ENCODE measurements around the gene PTPRN2. TPM values are rescaled to one million over a fixed set of nuclear protein-coding genes. Genes with fewer than 3 reads are reported as not detected.
"Not testable (repeated sequence)": the region's sequence is repeated elsewhere in the genome, so short reads cannot be mapped to it uniquely, and the experiment has no call there.

The PTPRN2 gene
- total RNA-seq, 1 donor from 2014 or later: 32.2 TPM

DNA sequence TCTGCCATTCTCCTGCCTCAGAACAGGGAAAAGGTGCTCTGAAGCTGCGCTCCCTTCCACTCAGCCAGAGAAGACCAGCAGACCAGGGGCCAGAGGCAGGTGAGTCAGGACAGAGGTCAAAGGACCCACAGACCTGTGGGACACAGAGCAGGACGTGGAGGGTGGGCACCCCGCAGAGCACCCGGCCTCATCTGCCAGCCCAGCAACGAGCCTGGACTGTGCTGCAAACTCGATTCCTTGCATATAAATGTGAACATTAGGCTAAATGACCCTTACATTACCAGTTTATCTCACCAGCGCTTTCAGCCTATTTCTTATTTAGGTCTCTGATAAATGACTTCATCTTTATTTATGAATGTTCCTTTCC is 50.1 kb downstream of the PTPRN2 start:
- Mint-ChIP-seq H3K9me3 (no peaks in the 10 kb centered on the region), H3K4me1 (peaks cover 10% of the 10 kb centered on the region), H3K27ac (ENCODE audit: unreplicated experiment) (no peak overlapping the region), H3K36me3 (ENCODE audit: low read depth) (no peaks in the 10 kb centered on the region), H3K27me3 (ENCODE audit: low read depth) (no peaks in the 10 kb centered on the region), H3K4me3 (no peak overlapping the region)
- TF ChIP-seq CTCF (conservative IDR thresholded peaks at IDR 0.05): no peak
- no peak for DNase-seq (ENCODE audit: low read depth, low spot score)

GRCh38 chr7:158536871-158537515 is 50.6 kb downstream of the PTPRN2 start:
- H3K4me3 Mint-ChIP-seq: no peak overlapping the region
- no peaks in the 10 kb centered on the region for H3K9me3 Mint-ChIP-seq
- peak overlapping the region; percentile 47 for H3K27ac Mint-ChIP-seq (ENCODE audit: unreplicated experiment)
- H3K4me1 Mint-ChIP-seq: peaks cover 10% of the 10 kb centered on the region
- TF ChIP-seq CTCF (conservative IDR thresholded peaks at IDR 0.05): no peak
- no peaks in the 10 kb centered on the region for H3K36me3 Mint-ChIP-seq (ENCODE audit: low read depth)
- DNase-seq (ENCODE audit: low read depth, low spot score): no peak
- no peaks in the 10 kb centered on the region for H3K27me3 Mint-ChIP-seq (ENCODE audit: low read depth)

DNA sequence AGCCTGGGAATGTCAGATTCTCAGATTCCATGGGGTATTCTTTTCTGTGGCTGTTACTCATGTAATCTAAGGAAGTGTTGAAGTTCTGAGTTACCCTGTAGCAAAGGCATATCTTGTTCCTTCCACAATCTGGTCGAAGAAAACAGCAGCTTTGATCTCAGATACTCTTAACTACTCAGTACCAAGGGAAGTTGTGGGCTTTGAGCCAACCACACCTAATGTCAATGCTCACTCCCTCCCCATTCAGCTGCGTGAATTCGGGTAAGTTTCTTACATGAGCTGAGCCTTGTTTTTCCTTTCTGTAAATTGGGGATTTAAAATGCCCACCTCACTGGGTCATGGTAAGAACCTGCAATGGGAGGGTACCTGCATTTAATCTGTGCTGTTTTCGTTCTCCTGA is 52.5 kb downstream of the PTPRN2 start:
- Mint-ChIP-seq H3K27me3 (ENCODE audit: low read depth) (no peaks in the 10 kb centered on the region), H3K9me3 (no peaks in the 10 kb centered on the region), H3K4me3 (no peak overlapping the region), H3K4me1 (peaks cover 4% of the 10 kb centered on the region), H3K36me3 (ENCODE audit: low read depth) (no peaks in the 10 kb centered on the region), H3K27ac (ENCODE audit: unreplicated experiment) (no peak overlapping the region)
- TF ChIP-seq CTCF (conservative IDR thresholded peaks at IDR 0.05): no peak
- DNase-seq (ENCODE audit: low read depth, low spot score): no peak

DNA sequence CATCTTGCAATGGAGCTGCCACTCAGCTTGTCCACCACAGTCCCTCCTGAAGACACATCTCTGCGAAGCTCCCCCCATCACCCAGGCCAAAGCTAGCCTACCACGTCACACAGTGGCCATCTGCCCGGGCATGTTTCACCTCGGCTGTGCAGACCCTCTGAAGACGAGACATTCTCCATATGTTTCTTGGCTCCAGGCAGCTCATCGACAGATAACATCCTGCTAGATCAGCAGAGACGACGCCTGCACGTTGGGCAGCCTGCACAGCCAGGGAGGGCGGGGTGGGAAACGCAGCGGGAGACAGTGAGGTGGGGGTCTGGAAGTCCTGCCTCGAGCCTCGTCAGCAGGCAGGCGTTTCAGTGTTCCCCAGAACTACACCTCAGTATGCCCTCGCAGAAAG is 53.0 kb downstream of the PTPRN2 start:
- no peak overlapping the region for H3K27ac Mint-ChIP-seq (ENCODE audit: unreplicated experiment)
- no peaks in the 10 kb centered on the region for H3K27me3 Mint-ChIP-seq (ENCODE audit: low read depth)
- DNase-seq (ENCODE audit: low read depth, low spot score): no peak

DNA sequence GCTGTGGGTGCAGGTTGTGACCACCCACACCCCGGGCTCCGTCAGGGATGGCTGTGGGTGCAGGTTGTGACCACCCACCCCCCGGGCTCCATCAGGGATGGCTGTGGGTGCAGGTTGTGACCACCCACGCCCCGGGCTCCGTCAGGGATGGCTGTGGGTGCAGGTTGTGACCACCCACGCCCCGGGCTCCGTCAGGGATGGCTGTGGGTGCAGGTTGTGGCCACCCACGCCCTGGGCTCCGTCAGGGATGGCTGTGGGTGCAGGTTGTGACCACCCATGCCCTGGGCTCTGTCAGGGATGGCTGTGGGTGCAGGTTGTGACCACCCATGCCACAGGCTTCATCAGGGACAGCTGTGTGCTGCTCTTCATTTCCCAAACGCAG is 53.5 kb downstream of the PTPRN2 start:
- not testable (repeated sequence) for H3K36me3 Mint-ChIP-seq (ENCODE audit: low read depth); DNase-seq (ENCODE audit: low read depth, low spot score); H3K27ac Mint-ChIP-seq (ENCODE audit: unreplicated experiment); H3K27me3 Mint-ChIP-seq (ENCODE audit: low read depth); H3K4me1 Mint-ChIP-seq; H3K9me3 Mint-ChIP-seq; H3K4me3 Mint-ChIP-seq

More for the DNA sequence above, 53.0 kb downstream of the PTPRN2 start:
- Mint-ChIP-seq H3K9me3 (no peaks in the 10 kb centered on the region), H3K4me3 (no peak overlapping the region), H3K36me3 (ENCODE audit: low read depth) (no peaks in the 10 kb centered on the region), H3K4me1 (peaks cover 4% of the 10 kb centered on the region)
- no peak for TF ChIP-seq CTCF (conservative IDR thresholded peaks at IDR 0.05)

GRCh38 chr7:158533386-158534133 is 54.1 kb downstream of the PTPRN2 start:
- Mint-ChIP-seq H3K36me3 (ENCODE audit: low read depth) (no peaks in the 10 kb centered on the region), H3K27ac (ENCODE audit: unreplicated experiment) (no peak overlapping the region), H3K9me3 (no peaks in the 10 kb centered on the region), H3K4me1 (peaks cover 4% of the 10 kb centered on the region), H3K27me3 (ENCODE audit: low read depth) (no peaks in the 10 kb centered on the region), H3K4me3 (no peak overlapping the region)
- no peak for TF ChIP-seq CTCF (conservative IDR thresholded peaks at IDR 0.05)
- DNase-seq (ENCODE audit: low read depth, low spot score): no peak
